CD4-positive, CD25-positive, alpha-beta regulatory T cell (primary cell): Measurements from ENCODE around the gene DVL1. TPM values are rescaled to one million over a fixed set of nuclear protein-coding genes. Genes with fewer than 3 reads are reported as not detected.
A peak's percentile ranks its signal among the peaks of the same experiment; 100 is the strongest.
"Not testable (repeated sequence)": the region's sequence is repeated elsewhere in the genome, so short reads cannot be mapped to it uniquely, and the experiment has no call there.

ENCODE experiments used
- ATAC-seq, 2 donors: fragments of 150-1000 bp; cut with Tn5 transposase; one replicate each; pipeline ENCODE4 v1.10.0; 2021; ENCODE audit warnings: low read depth in 2 of 2, moderate number of reproducible peaks in 2 of 2, moderate library complexity in 1 of 2
- DNase-seq, 3 donors: peaks; one replicate each; pipeline versions ENCODE4 v3.0.0 to v3.0.0-alpha.2; 2012 to 2022; ENCODE audit warnings: mixed read lengths in 1 of 3
- H3K27ac ChIP-seq: one replicate; pipeline ENCODE4 v1.7.0; 2013; ENCODE audit warnings: mild to moderate bottlenecking, low read length; ENCODE audit not compliant: insufficient read depth, poor library complexity, severe bottlenecking
- H3K27me3 ChIP-seq: one replicate; pipeline ENCODE4 v1.7.0; 2013; ENCODE audit warnings: low read length; ENCODE audit not compliant: control insufficient read depth, insufficient read depth
- H3K36me3 ChIP-seq: one replicate; pipeline ENCODE4 v1.7.0; 2013; ENCODE audit warnings: mild to moderate bottlenecking, low read length, moderate library complexity; ENCODE audit not compliant: control insufficient read depth, insufficient read depth
- H3K4me1 ChIP-seq: 2 replicates; pipeline ENCODE4 v1.7.0; 2013; ENCODE audit warnings: mild to moderate bottlenecking, low read length; ENCODE audit not compliant: insufficient read depth, control insufficient read depth, poor library complexity, severe bottlenecking
- H3K4me3 ChIP-seq: one replicate; pipeline ENCODE4 v1.7.0; 2013; ENCODE audit warnings: low read depth, mild to moderate bottlenecking, low read length, moderate library complexity
- H3K9me3 ChIP-seq, 2 experiments: 1 replicate in 1 of 2; 2 replicates in 1 of 2; pipeline ENCODE4 v1.7.0; 2013; ENCODE audit warnings: low read length in 2 of 2, mild to moderate bottlenecking in 1 of 2, moderate library complexity in 1 of 2; ENCODE audit not compliant: control insufficient read depth in 2 of 2
- H3K27ac Mint-ChIP-seq, 3 donors: one replicate each; pipeline ENCODE4 v1.8.0; 2020 to 2022; ENCODE audit warnings: mild to moderate bottlenecking in 3 of 3, mixed read lengths in 3 of 3, moderate library complexity in 2 of 3
- H3K27me3 Mint-ChIP-seq: one replicate; pipeline ENCODE4 v1.8.0; 2022; ENCODE audit warnings: mild to moderate bottlenecking, mixed read lengths
- H3K36me3 Mint-ChIP-seq: one replicate; pipeline ENCODE4 v1.8.0; 2020; ENCODE audit warnings: mixed read lengths
- H3K4me1 Mint-ChIP-seq, 4 donors: one replicate each; pipeline ENCODE4 v1.8.0; 2020 to 2022; ENCODE audit warnings: mixed read lengths in 4 of 4, mild to moderate bottlenecking in 1 of 4
- H3K4me3 Mint-ChIP-seq, 4 donors: one replicate each; pipeline ENCODE4 v1.8.0; 2020 to 2022; ENCODE audit warnings: mild to moderate bottlenecking in 4 of 4, mixed read lengths in 4 of 4, moderate library complexity in 3 of 4
- H3K9me3 Mint-ChIP-seq, 7 donors: one replicate each; pipeline ENCODE4 v1.8.0; 2020 to 2022; ENCODE audit warnings: mixed read lengths in 7 of 7, mild to moderate bottlenecking in 3 of 7, moderate library complexity in 2 of 7
- polyA plus RNA-seq, 4 donors: library from polyadenylated mRNA; unstranded; fragments of 300-500 nt; fragmentation: Illumina TruSeq; gene quantifications; one replicate each; pipeline ENCODE4 v1.2.3, GENCODE V29; 2021
- total RNA-seq: library from RNA; stranded (reverse); gene quantifications from one replicate; pipeline ENCODE4 v1.2.3, GENCODE V29; 2022

Gene DVL1
- total and polyA plus RNA-seq, 5 donors from 2014 or later, result 0.43 to 40.0 (median 1.00) TPM

- Histone ChIP-seq H3K9me3 (no peaks in the 10 kb centered on the region), H3K36me3 (peaks cover 91% of the 10 kb centered on the region), H3K27me3 (no peaks in the 10 kb centered on the region), H3K4me1 (no peaks in the 10 kb centered on the region), H3K4me3 (no peak overlapping the region), H3K27ac (no peak overlapping the region)
- DNase-seq, result no peak
- H3K4me3 Mint-ChIP-seq, result no peak overlapping the region
- H3K27ac Mint-ChIP-seq, result peak overlapping the region in 1 of 3 donors; percentile 18
- H3K4me1 Mint-ChIP-seq, result peaks cover 0 to 29% (median 12%) of the 10 kb centered on the region in 4 donors
- ATAC-seq, result no peak
- H3K36me3 Mint-ChIP-seq, result peaks cover 64% of the 10 kb centered on the region
- no peaks in the 10 kb centered on the region for H3K9me3 Mint-ChIP-seq
- no peaks in the 10 kb centered on the region for H3K27me3 Mint-ChIP-seq
These were observed 42.0 kb upstream of the DVL1 start for GRCh38 chr1:1391225-1391624.

GRCh38 chr1:1390675-1391074 lies 41.5 kb upstream of the DVL1 start:
- Histone ChIP-seq H3K4me3 (no peak overlapping the region), H3K36me3 (peaks cover 92% of the 10 kb centered on the region), H3K27me3 (no peaks in the 10 kb centered on the region), H3K4me1 (no peaks in the 10 kb centered on the region), H3K9me3 (no peaks in the 10 kb centered on the region), H3K27ac (no peak overlapping the region)
- Mint-ChIP-seq H3K27me3 (no peaks in the 10 kb centered on the region), H3K9me3 (no peaks in the 10 kb centered on the region), H3K4me1 (peaks cover 0 to 26% (median 11%) of the 10 kb centered on the region in 4 donors), H3K27ac (no peak overlapping the region), H3K4me3 (no peak overlapping the region), H3K36me3 (peaks cover 63% of the 10 kb centered on the region)
- DNase-seq, result no peak
- ATAC-seq, result no peak

- peaks cover 69% of the 10 kb centered on the region for H3K36me3 ChIP-seq
- H3K36me3 Mint-ChIP-seq, result peaks cover 42% of the 10 kb centered on the region
- H3K4me1 Mint-ChIP-seq, result peaks cover 0 to 9% (median 3%) of the 10 kb centered on the region in 4 donors
- H3K9me3 Mint-ChIP-seq, result no peaks in the 10 kb centered on the region
- H3K27me3 Mint-ChIP-seq, result no peaks in the 10 kb centered on the region
- no peak overlapping the region for H3K27ac ChIP-seq
- no peaks in the 10 kb centered on the region for H3K9me3 ChIP-seq
- ATAC-seq, result no peak
- no peak overlapping the region for H3K27ac Mint-ChIP-seq
- H3K4me3 Mint-ChIP-seq, result no peak overlapping the region
- DNase-seq, result no peak
- no peaks in the 10 kb centered on the region for H3K4me1 ChIP-seq
- no peaks in the 10 kb centered on the region for H3K27me3 ChIP-seq
- H3K4me3 ChIP-seq, result no peak overlapping the region
These were observed 38.9 kb upstream of the DVL1 start for GRCh38 chr1:1388078-1388472.

- no peak overlapping the region for H3K27ac Mint-ChIP-seq
- peaks cover 38% of the 10 kb centered on the region for H3K36me3 Mint-ChIP-seq
These were observed 38.2 kb upstream of the DVL1 start for GRCh38 chr1:1387098-1388077.

GRCh38 chr1:1385931-1386330 lies 36.7 kb upstream of the DVL1 start:
- no peaks in the 10 kb centered on the region for H3K27me3 ChIP-seq
- no peaks in the 10 kb centered on the region for H3K4me1 ChIP-seq
- DNase-seq (no peak), ATAC-seq (no peak)
- H3K4me3 ChIP-seq, result no peak overlapping the region
- Mint-ChIP-seq H3K4me1 (no peaks in the 10 kb centered on the region), H3K27me3 (no peaks in the 10 kb centered on the region), H3K4me3 (no peak overlapping the region), H3K9me3 (no peaks in the 10 kb centered on the region), H3K27ac (no peak overlapping the region), H3K36me3 (peaks cover 29% of the 10 kb centered on the region)
- no peaks in the 10 kb centered on the region for H3K9me3 ChIP-seq
- peaks cover 47% of the 10 kb centered on the region for H3K36me3 ChIP-seq
- no peak overlapping the region for H3K27ac ChIP-seq

More at GRCh38 chr1:1387098-1388077, 38.2 kb upstream of the DVL1 start:
- H3K9me3 ChIP-seq, result no peaks in the 10 kb centered on the region
- H3K36me3 ChIP-seq, result peaks cover 62% of the 10 kb centered on the region
- no peaks in the 10 kb centered on the region for H3K4me1 ChIP-seq
- H3K4me3 Mint-ChIP-seq, result no peak overlapping the region
- DNase-seq (no peak), ATAC-seq (no peak)
- H3K9me3 Mint-ChIP-seq, result no peaks in the 10 kb centered on the region
- no peak overlapping the region for H3K4me3 ChIP-seq
- no peaks in the 10 kb centered on the region for H3K27me3 ChIP-seq
- no peak overlapping the region for H3K27ac ChIP-seq
- H3K4me1 Mint-ChIP-seq, result peaks cover 0 to 6% (median 3%) of the 10 kb centered on the region in 4 donors
- no peaks in the 10 kb centered on the region for H3K27me3 Mint-ChIP-seq

GRCh38 chr1:1385339-1385738 lies 36.1 kb upstream of the DVL1 start:
- H3K27ac Mint-ChIP-seq, H3K4me3 ChIP-seq, H3K27ac ChIP-seq, H3K4me3 Mint-ChIP-seq, H3K4me1 Mint-ChIP-seq, H3K9me3 ChIP-seq, H3K9me3 Mint-ChIP-seq, H3K4me1 ChIP-seq, ATAC-seq, H3K27me3 Mint-ChIP-seq, DNase-seq, H3K27me3 ChIP-seq: not testable (repeated sequence)
- peaks cover 41% of the 10 kb centered on the region for H3K36me3 ChIP-seq
- H3K36me3 Mint-ChIP-seq, result peaks cover 23% of the 10 kb centered on the region

GRCh38 chr1:1381294-1381693 lies 32.1 kb upstream of the DVL1 start:
- H3K4me3 Mint-ChIP-seq, result no peak overlapping the region
- H3K27me3 Mint-ChIP-seq, result no peaks in the 10 kb centered on the region
- H3K9me3 Mint-ChIP-seq, result no peaks in the 10 kb centered on the region
- Histone ChIP-seq H3K4me3 (no peak overlapping the region), H3K36me3 (peaks cover 6% of the 10 kb centered on the region), H3K27ac (no peak overlapping the region), H3K27me3 (no peaks in the 10 kb centered on the region), H3K4me1 (no peaks in the 10 kb centered on the region), H3K9me3 (no peaks in the 10 kb centered on the region)
- H3K4me1 Mint-ChIP-seq, result no peaks in the 10 kb centered on the region
- no peak for ATAC-seq
- H3K36me3 Mint-ChIP-seq, result peaks cover under 1% of the 10 kb centered on the region
- DNase-seq, result no peak
- H3K27ac Mint-ChIP-seq, result no peak overlapping the region

GRCh38 chr1:1380860-1381259 lies 31.6 kb upstream of the DVL1 start:
- Histone ChIP-seq H3K36me3 (peaks cover 2% of the 10 kb centered on the region), H3K9me3 (no peaks in the 10 kb centered on the region), H3K27ac (no peak overlapping the region), H3K4me1 (peaks cover 2% of the 10 kb centered on the region), H3K27me3 (no peaks in the 10 kb centered on the region), H3K4me3 (no peak overlapping the region)
- Mint-ChIP-seq H3K36me3 (no peaks in the 10 kb centered on the region), H3K27ac (no peak overlapping the region), H3K9me3 (no peaks in the 10 kb centered on the region), H3K4me3 (no peak overlapping the region), H3K27me3 (no peaks in the 10 kb centered on the region), H3K4me1 (no peaks in the 10 kb centered on the region)
- ATAC-seq, result no peak
- DNase-seq, result no peak
